ENCODE data around the gene UHRF1. TPM values are rescaled to one million over a fixed set of nuclear protein-coding genes. Genes with fewer than 3 reads are reported as not detected.

The UHRF1 gene
- total and polyA plus RNA-seq, 2 of the 13 experiments (the other 11 are each of a cell fraction or from before 2014, with no cell fraction given): 6.8 to 78.4 TPM

DNA sequence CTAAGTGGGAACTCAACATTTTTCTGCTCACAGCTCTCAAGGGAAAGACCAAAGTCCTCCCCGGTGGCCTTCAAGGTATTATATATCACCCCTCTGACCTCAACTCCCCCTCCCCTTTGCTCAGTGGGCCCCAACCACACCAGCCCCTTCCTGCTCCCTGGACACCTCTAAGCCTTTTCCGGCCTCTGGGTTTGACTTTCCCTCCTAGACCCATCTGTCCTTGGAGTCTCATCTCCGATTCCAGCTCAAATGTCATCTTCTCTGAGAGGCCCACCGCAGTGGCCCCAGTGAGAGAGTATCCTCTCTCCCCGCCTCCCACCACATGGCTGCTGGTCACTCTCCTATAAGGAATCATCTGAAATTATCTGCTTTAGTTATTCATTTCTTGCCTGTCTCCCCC is 941 bp upstream of the UHRF1 start (continued):
- TF ChIP-seq, protein P1, sequence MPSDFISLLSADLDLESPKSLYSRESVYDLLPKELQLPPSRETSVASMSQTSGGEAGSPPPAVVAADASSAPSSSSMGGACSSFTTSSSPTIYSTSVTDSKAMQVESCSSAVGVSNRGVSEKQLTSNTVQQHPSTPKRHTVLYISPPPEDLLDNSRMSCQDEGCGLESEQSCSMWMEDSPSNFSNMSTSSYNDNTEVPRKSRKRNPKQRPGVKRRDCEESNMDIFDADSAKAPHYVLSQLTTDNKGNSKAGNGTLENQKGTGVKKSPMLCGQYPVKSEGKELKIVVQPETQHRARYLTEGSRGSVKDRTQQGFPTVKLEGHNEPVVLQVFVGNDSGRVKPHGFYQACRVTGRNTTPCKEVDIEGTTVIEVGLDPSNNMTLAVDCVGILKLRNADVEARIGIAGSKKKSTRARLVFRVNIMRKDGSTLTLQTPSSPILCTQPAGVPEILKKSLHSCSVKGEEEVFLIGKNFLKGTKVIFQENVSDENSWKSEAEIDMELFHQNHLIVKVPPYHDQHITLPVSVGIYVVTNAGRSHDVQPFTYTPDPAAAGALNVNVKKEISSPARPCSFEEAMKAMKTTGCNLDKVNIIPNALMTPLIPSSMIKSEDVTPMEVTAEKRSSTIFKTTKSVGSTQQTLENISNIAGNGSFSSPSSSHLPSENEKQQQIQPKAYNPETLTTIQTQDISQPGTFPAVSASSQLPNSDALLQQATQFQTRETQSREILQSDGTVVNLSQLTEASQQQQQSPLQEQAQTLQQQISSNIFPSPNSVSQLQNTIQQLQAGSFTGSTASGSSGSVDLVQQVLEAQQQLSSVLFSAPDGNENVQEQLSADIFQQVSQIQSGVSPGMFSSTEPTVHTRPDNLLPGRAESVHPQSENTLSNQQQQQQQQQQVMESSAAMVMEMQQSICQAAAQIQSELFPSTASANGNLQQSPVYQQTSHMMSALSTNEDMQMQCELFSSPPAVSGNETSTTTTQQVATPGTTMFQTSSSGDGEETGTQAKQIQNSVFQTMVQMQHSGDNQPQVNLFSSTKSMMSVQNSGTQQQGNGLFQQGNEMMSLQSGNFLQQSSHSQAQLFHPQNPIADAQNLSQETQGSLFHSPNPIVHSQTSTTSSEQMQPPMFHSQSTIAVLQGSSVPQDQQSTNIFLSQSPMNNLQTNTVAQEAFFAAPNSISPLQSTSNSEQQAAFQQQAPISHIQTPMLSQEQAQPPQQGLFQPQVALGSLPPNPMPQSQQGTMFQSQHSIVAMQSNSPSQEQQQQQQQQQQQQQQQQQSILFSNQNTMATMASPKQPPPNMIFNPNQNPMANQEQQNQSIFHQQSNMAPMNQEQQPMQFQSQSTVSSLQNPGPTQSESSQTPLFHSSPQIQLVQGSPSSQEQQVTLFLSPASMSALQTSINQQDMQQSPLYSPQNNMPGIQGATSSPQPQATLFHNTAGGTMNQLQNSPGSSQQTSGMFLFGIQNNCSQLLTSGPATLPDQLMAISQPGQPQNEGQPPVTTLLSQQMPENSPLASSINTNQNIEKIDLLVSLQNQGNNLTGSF (CRISPR knock-in tag; IDR thresholded peaks at IDR 0.05): no peak
- TF ChIP-seq MAZ (IDR thresholded peaks at IDR 0.05; ENCODE audit: borderline replicate concordance, low read depth, low read length): 0 out of 2 replicates have a peak, but pooled peaks have one; percentile 46
- no peak for TF ChIP-seq MAZ (CRISPR knock-in tag; IDR thresholded peaks at IDR 0.05; ENCODE audit: low read depth)
- TF ChIP-seq EP300 (IDR thresholded peaks at IDR 0.05; ENCODE audit: low read depth in 2 of 2, low read length in 2 of 2): peak in 1 of 2 experiments; percentile 62; a peak in 1 of 4 replicates
- TF ChIP-seq EP300 (CRISPR knock-in tag; IDR thresholded peaks at IDR 0.05; ENCODE audit: borderline replicate concordance): no peak
- peak; percentile 73; the same call in 1 of the 2 replicates for TF ChIP-seq SIX1 (CRISPR knock-in tag; IDR thresholded peaks at IDR 0.05; ENCODE audit: borderline replicate concordance)
- TF ChIP-seq CCDC6 (CRISPR knock-in tag; IDR thresholded peaks at IDR 0.05): 0 out of 2 replicates have a peak, but pooled peaks have one; percentile 16
- TF ChIP-seq ETV5 (CRISPR knock-in tag; IDR thresholded peaks at IDR 0.05; ENCODE audit: borderline replicate concordance): 0 out of 2 replicates have a peak, but pooled peaks have one; percentile 12
- no peak for TF ChIP-seq PHF5A (CRISPR knock-in tag; IDR thresholded peaks at IDR 0.05; ENCODE audit: low read depth, unreplicated experiment)
- 0 out of 2 replicates have a peak, but pooled peaks have one; percentile 16 for TF ChIP-seq KLF11 (CRISPR knock-in tag; IDR thresholded peaks at IDR 0.05)
- TF ChIP-seq NR2C2 (CRISPR knock-in tag; IDR thresholded peaks at IDR 0.05; ENCODE audit: borderline replicate concordance): no peak
- no peak for TF ChIP-seq IRX3 (CRISPR knock-in tag; IDR thresholded peaks at IDR 0.05; ENCODE audit: borderline replicate concordance, low read depth)
- TF ChIP-seq, protein P2, sequence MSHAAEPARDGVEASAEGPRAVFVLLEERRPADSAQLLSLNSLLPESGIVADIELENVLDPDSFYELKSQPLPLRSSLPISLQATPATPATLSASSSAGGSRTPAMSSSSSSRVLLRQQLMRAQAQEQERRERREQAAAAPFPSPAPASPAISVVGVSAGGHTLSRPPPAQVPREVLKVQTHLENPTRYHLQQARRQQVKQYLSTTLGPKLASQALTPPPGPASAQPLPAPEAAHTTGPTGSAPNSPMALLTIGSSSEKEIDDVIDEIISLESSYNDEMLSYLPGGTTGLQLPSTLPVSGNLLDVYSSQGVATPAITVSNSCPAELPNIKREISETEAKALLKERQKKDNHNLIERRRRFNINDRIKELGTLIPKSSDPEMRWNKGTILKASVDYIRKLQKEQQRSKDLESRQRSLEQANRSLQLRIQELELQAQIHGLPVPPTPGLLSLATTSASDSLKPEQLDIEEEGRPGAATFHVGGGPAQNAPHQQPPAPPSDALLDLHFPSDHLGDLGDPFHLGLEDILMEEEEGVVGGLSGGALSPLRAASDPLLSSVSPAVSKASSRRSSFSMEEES (CRISPR knock-in tag; IDR thresholded peaks at IDR 0.05): no peak
- TF ChIP-seq, protein P3, sequence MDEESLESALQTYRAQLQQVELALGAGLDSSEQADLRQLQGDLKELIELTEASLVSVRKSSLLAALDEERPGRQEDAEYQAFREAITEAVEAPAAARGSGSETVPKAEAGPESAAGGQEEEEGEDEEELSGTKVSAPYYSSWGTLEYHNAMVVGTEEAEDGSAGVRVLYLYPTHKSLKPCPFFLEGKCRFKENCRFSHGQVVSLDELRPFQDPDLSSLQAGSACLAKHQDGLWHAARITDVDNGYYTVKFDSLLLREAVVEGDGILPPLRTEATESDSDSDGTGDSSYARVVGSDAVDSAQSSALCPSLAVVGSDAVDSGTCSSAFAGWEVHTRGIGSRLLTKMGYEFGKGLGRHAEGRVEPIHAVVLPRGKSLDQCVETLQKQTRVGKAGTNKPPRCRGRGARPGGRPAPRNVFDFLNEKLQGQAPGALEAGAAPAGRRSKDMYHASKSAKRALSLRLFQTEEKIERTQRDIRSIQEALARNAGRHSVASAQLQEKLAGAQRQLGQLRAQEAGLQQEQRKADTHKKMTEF (CRISPR knock-in tag; IDR thresholded peaks at IDR 0.05): 0 out of 2 replicates have a peak, but pooled peaks have one; percentile 15
- no peak for TF ChIP-seq ATRX (CRISPR knock-in tag; IDR thresholded peaks at IDR 0.05; ENCODE audit: borderline replicate concordance)
- TF ChIP-seq HMG20A (CRISPR knock-in tag; IDR thresholded peaks at IDR 0.05; ENCODE audit: borderline replicate concordance): no peak
- no peak for TF ChIP-seq ZNF24 (IDR thresholded peaks at IDR 0.05)
- TF ChIP-seq MIER2 (CRISPR knock-in tag; IDR thresholded peaks at IDR 0.05): no peak
- peak; percentile 72 for TF ChIP-seq HNF4G (IDR thresholded peaks at IDR 0.05; ENCODE audit: borderline replicate concordance, low read depth, low read length)
- no peak for TF ChIP-seq HNF4G (CRISPR knock-in tag; IDR thresholded peaks at IDR 0.05; ENCODE audit: borderline replicate concordance, low read depth)
